SH-SY5Y (cell line): ENCODE measurements around the gene CREM.

ENCODE experiments used
- GATA2 ChIP-seq: IDR thresholded peaks from 2 replicates; pipeline ENCODE4 v1.6.1; 2011; ENCODE audit warnings: mild to moderate bottlenecking, low read depth, low read length
- GATA3 ChIP-seq: IDR thresholded peaks from 2 replicates; pipeline ENCODE4 v1.6.1; 2011; ENCODE audit warnings: low read depth, mild to moderate bottlenecking, low read length, moderate library complexity

DNA sequence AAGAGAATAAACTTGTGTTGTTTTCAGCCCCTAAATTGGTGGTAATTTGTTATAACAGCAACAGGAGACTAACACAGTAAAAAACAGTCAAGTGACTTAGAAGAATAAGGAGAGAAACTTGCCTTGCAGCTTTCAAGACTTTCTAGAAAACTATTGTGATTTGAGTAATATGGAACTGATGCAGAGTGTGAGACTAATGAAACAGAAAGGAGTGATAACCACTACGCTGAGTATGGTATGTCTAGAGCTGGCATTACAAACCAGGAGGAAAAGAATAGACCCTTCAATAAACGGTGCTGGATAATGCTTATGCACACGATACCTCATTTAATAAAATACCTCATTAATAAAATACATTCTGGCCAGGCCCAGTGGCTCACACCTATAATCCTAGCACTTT is 99.9 kb downstream of the CREM start:
- TF ChIP-seq GATA2 = no peak
- TF ChIP-seq GATA3 = no peak
